Mesenchymal stem cell (in vitro differentiated cells and primary cell): Measurements from ENCODE around the gene MRGPRF.

Experiments
- DNase-seq: peaks from one replicate; pipeline ENCODE4 v3.0.0-alpha.2; 2013
- H2AFZ ChIP-seq: one replicate; pipeline ENCODE4 v1.6.1; 2013; ENCODE audit warnings: low read depth, mild to moderate bottlenecking, control low read depth, inconsistent platforms, low read length, moderate library complexity
- H2AK5ac ChIP-seq: 2 replicates; pipeline ENCODE4 v1.6.1; 2013; ENCODE audit warnings: low read length, moderate library complexity, mild to moderate bottlenecking, inconsistent platforms; ENCODE audit not compliant: severe bottlenecking
- H2BK120ac ChIP-seq: one replicate; pipeline ENCODE4 v1.6.1; 2013; ENCODE audit warnings: low read depth, mild to moderate bottlenecking, inconsistent platforms, low read length, moderate library complexity
- H2BK12ac ChIP-seq, 2 experiments: one replicate each; pipeline ENCODE4 v1.6.1; 2013; ENCODE audit warnings: inconsistent platforms in 2 of 2, low read length in 2 of 2, mild to moderate bottlenecking in 2 of 2, moderate library complexity in 2 of 2, control low read depth in 1 of 2
- H2BK15ac ChIP-seq: one replicate; pipeline ENCODE4 v1.6.1; 2013; ENCODE audit warnings: mild to moderate bottlenecking, low read depth, inconsistent platforms; ENCODE audit not compliant: poor library complexity, severe bottlenecking
- H2BK5ac ChIP-seq: 2 replicates; pipeline ENCODE4 v1.6.1; 2013; ENCODE audit warnings: low read depth, mild to moderate bottlenecking, low read length, control low read depth, inconsistent platforms; ENCODE audit not compliant: poor library complexity, severe bottlenecking
- H3K14ac ChIP-seq, 2 experiments: one replicate each; pipeline ENCODE4 v1.6.1; 2013; ENCODE audit warnings: inconsistent platforms in 2 of 2, low read length in 2 of 2, control low read depth in 1 of 2, mild to moderate bottlenecking in 1 of 2, moderate library complexity in 1 of 2
- H3K18ac ChIP-seq, 2 experiments: one replicate each; pipeline ENCODE4 v1.6.1; 2013; ENCODE audit warnings: inconsistent platforms in 2 of 2, low read length in 2 of 2, control low read depth in 1 of 2, low read depth in 1 of 2, mild to moderate bottlenecking in 1 of 2
- H3K23ac ChIP-seq, 2 experiments: one replicate each; pipeline ENCODE4 v1.6.1; 2013; ENCODE audit warnings: inconsistent platforms in 2 of 2, low read length in 2 of 2, mild to moderate bottlenecking in 2 of 2, moderate library complexity in 2 of 2, control low read depth in 1 of 2
- H3K27ac ChIP-seq: 2 replicates; pipeline ENCODE4 v1.5.1; 2013; ENCODE audit warnings: mild to moderate bottlenecking, moderate library complexity, low read length, control low read depth, inconsistent platforms; ENCODE audit not compliant: poor library complexity, severe bottlenecking
- H3K27me3 ChIP-seq, 2 experiments: 2 replicates each; pipeline versions ENCODE4 v1.6.1 to v1.7.0; 2013; ENCODE audit warnings: low read length in 2 of 2, mild to moderate bottlenecking in 2 of 2, moderate library complexity in 2 of 2, control low read depth in 1 of 2, inconsistent platforms in 1 of 2; ENCODE audit not compliant: control insufficient read depth in 1 of 2, insufficient read depth in 1 of 2
- H3K36me3 ChIP-seq, 2 experiments: 2 replicates each; pipeline versions ENCODE4 v1.6.1 to v1.7.0; 2013; ENCODE audit warnings: low read length in 2 of 2, control low read depth in 1 of 2, inconsistent platforms in 1 of 2, low read depth in 1 of 2, mild to moderate bottlenecking in 1 of 2; ENCODE audit not compliant: insufficient read depth in 2 of 2, control insufficient read depth in 1 of 2
- H3K4ac ChIP-seq, 2 experiments: one replicate each; pipeline ENCODE4 v1.6.1; 2013; ENCODE audit warnings: inconsistent platforms in 2 of 2, low read length in 2 of 2, mild to moderate bottlenecking in 2 of 2, moderate library complexity in 2 of 2, control low read depth in 1 of 2, low read depth in 1 of 2
- H3K4me1 ChIP-seq: 2 replicates; pipeline ENCODE4 v1.6.1; 2013; ENCODE audit warnings: low read depth, low read length, control low read depth; ENCODE audit not compliant: control insufficient read depth, insufficient read depth
- H3K4me2 ChIP-seq: 2 replicates; pipeline ENCODE4 v1.6.1; 2013; ENCODE audit warnings: low read length, mild to moderate bottlenecking, inconsistent platforms; ENCODE audit not compliant: poor library complexity, severe bottlenecking
- H3K4me3 ChIP-seq, 2 experiments: 2 replicates each; pipeline versions ENCODE4 v1.5.1 to v1.7.0; 2013; ENCODE audit warnings: low read length in 2 of 2, mild to moderate bottlenecking in 2 of 2, control low read depth in 1 of 2, low read depth in 1 of 2; ENCODE audit not compliant: insufficient read depth in 1 of 2
- H3K79me1 ChIP-seq: replicated peaks from 2 replicates; pipeline ENCODE4 v1.6.1; 2013; ENCODE audit warnings: mild to moderate bottlenecking, control low read depth, low read length, inconsistent platforms; ENCODE audit not compliant: poor library complexity, severe bottlenecking
- H3K9ac ChIP-seq: 2 replicates; pipeline ENCODE4 v1.7.0; 2013; ENCODE audit warnings: mild to moderate bottlenecking, low read length, moderate library complexity
- H3K9me3 ChIP-seq: 2 replicates; pipeline ENCODE4 v1.7.0; 2013; ENCODE audit warnings: mild to moderate bottlenecking, low read length; ENCODE audit not compliant: control insufficient read depth
- H4K8ac ChIP-seq: one replicate; pipeline ENCODE4 v1.6.1; 2013; ENCODE audit warnings: inconsistent platforms, mild to moderate bottlenecking, low read length, moderate library complexity
- H4K91ac ChIP-seq: one replicate; pipeline ENCODE4 v1.6.1; 2013; ENCODE audit warnings: mild to moderate bottlenecking, low read length, inconsistent platforms
- WGBS: methylation state at CpG from one replicate; pipeline ENCODE4 v1.1.7; 2013; ENCODE audit warnings: mixed read lengths; 5-methylcytosine and 5-hydroxymethylcytosine counted together

The MRGPRF gene

GRCh38 chr11:68993546-68993945, 19.5 kb downstream of the MRGPRF start:
- Histone ChIP-seq H3K27ac (no peak overlapping the region), H2BK12ac (no peak overlapping the region), H2BK120ac (no peak overlapping the region), H3K4me2 (no peak overlapping the region), H2AFZ (no peak overlapping the region), H3K4me1 (peaks cover 7% of the 10 kb centered on the region), H3K79me1 (no peaks in the 10 kb centered on the region), H4K91ac (no peak overlapping the region), H3K4ac (no peak overlapping the region), H3K9me3 (no peaks in the 10 kb centered on the region), H3K23ac (no peak overlapping the region), H2AK5ac (no peak overlapping the region), H3K18ac (no peak overlapping the region), H2BK5ac (no peak overlapping the region), H2BK15ac (no peak overlapping the region), H3K9ac (no peak overlapping the region), H3K14ac (no peak overlapping the region), H4K8ac (no peak overlapping the region), H3K4me3 (no peak overlapping the region), H3K27me3 (peaks cover 23 to 45% of the 10 kb centered on the region in 2 experiments), H3K36me3 (no peaks in the 10 kb centered on the region)
- 86% methylated on average over 6 of the region's 7 CpGs for WGBS
- DNase-seq, result no peak

GRCh38 chr11:68992743-68993255, 20.2 kb downstream of the MRGPRF start:
- H4K8ac ChIP-seq, result no peak overlapping the region
- no peak overlapping the region for H2AFZ ChIP-seq
- no peak for DNase-seq
- no peaks in the 10 kb centered on the region for H3K36me3 ChIP-seq
- H3K27me3 ChIP-seq, result peaks cover 23 to 45% of the 10 kb centered on the region in 2 experiments
- no peaks in the 10 kb centered on the region for H3K79me1 ChIP-seq
- H3K23ac ChIP-seq, result no peak overlapping the region
- H3K4me3 ChIP-seq, result no peak overlapping the region
- H3K9ac ChIP-seq, result no peak overlapping the region
- no peaks in the 10 kb centered on the region for H3K9me3 ChIP-seq
- H3K4me1 ChIP-seq, result peaks cover 4% of the 10 kb centered on the region
- no peak overlapping the region for H2BK120ac ChIP-seq
- H2BK15ac ChIP-seq, result no peak overlapping the region
- WGBS, result 70% methylated on average over 14 of the region's 14 CpGs
- H3K4ac ChIP-seq, result no peak overlapping the region
- no peak overlapping the region for H2BK5ac ChIP-seq
- no peak overlapping the region for H3K4me2 ChIP-seq
- H3K18ac ChIP-seq, result no peak overlapping the region
- no peak overlapping the region for H2BK12ac ChIP-seq
- no peak overlapping the region for H4K91ac ChIP-seq
- H3K27ac ChIP-seq, result no peak overlapping the region
- H3K14ac ChIP-seq, result no peak overlapping the region
- no peak overlapping the region for H2AK5ac ChIP-seq

- peak overlapping the region in 1 of 2 experiments; percentile 25 for H3K4me3 ChIP-seq
- peaks cover 27 to 45% of the 10 kb centered on the region in 2 experiments for H3K27me3 ChIP-seq
- H2BK5ac ChIP-seq, result no peak overlapping the region
- H3K9me3 ChIP-seq, result no peaks in the 10 kb centered on the region
- H3K14ac ChIP-seq, result peak overlapping the region in 1 of 2 experiments; percentile 18
- no peak overlapping the region for H3K4ac ChIP-seq
- no peak overlapping the region for H3K9ac ChIP-seq
- H4K8ac ChIP-seq, result no peak overlapping the region
- no peak for DNase-seq
- H4K91ac ChIP-seq, result peak overlapping the region; percentile 20
- no peak overlapping the region for H2AK5ac ChIP-seq
- H3K4me1 ChIP-seq, result peaks cover 4% of the 10 kb centered on the region
- H2BK15ac ChIP-seq, result no peak overlapping the region
- no peaks in the 10 kb centered on the region for H3K36me3 ChIP-seq
- no peak overlapping the region for H3K18ac ChIP-seq
- no peak overlapping the region for H2BK12ac ChIP-seq
- H3K4me2 ChIP-seq, result no peak overlapping the region
- H2AFZ ChIP-seq, result no peak overlapping the region
- 83% methylated on average over 15 of the region's 16 CpGs for WGBS
- no peak overlapping the region for H3K27ac ChIP-seq
- H3K23ac ChIP-seq, result no peak overlapping the region
- no peaks in the 10 kb centered on the region for H3K79me1 ChIP-seq
- H2BK120ac ChIP-seq, result no peak overlapping the region
These were observed 21.9 kb downstream of the MRGPRF start for GRCh38 chr11:68990995-68991780.

- no peak overlapping the region for H2BK12ac ChIP-seq
- WGBS, result 84% methylated on average over 6 of the region's 8 CpGs
These were observed 23.0 kb downstream of the MRGPRF start for GRCh38 chr11:68989936-68990606.

More at GRCh38 chr11:68989936-68990606, 23.0 kb downstream of the MRGPRF start:
- Histone ChIP-seq H3K9me3 (no peaks in the 10 kb centered on the region), H3K27ac (no peak overlapping the region), H2AK5ac (no peak overlapping the region), H3K23ac (no peak overlapping the region), H2BK120ac (no peak overlapping the region), H3K4me2 (no peak overlapping the region), H3K4ac (no peak overlapping the region), H4K91ac (no peak overlapping the region), H2AFZ (peak overlapping the region; percentile 3), H3K27me3 (peaks cover 27 to 45% of the 10 kb centered on the region in 2 experiments), H4K8ac (no peak overlapping the region), H3K18ac (no peak overlapping the region), H3K4me3 (no peak overlapping the region), H3K9ac (no peak overlapping the region), H3K79me1 (no peaks in the 10 kb centered on the region), H3K14ac (peak overlapping the region in 1 of 2 experiments; percentile 79), H2BK15ac (no peak overlapping the region), H3K4me1 (peaks cover 4% of the 10 kb centered on the region), H2BK5ac (no peak overlapping the region), H3K36me3 (no peaks in the 10 kb centered on the region)
- no peak for DNase-seq
